HFFc6 (cell line): Measurements from ENCODE around the gene PLA2G12A. TPM values are rescaled to one million over a fixed set of nuclear protein-coding genes. Genes with fewer than 3 reads are reported as not detected.
A peak's percentile ranks its signal among the peaks of the same experiment; 100 is the strongest.

ENCODE experiments used
- DNase-seq: peaks from one replicate; pipeline ENCODE4 v3.0.0-alpha.2; 2018
- H3K27ac Mint-ChIP-seq: 2 replicates; pipeline ENCODE4 v1.8.0; 2020; ENCODE audit warnings: mild to moderate bottlenecking, mixed read lengths
- H3K27me3 Mint-ChIP-seq: 2 replicates; pipeline ENCODE4 v1.8.0; 2021; ENCODE audit warnings: mild to moderate bottlenecking, moderate library complexity, mixed read lengths; ENCODE audit not compliant: insufficient read depth
- H3K36me3 Mint-ChIP-seq: 2 replicates; pipeline ENCODE4 v1.8.0; 2021; ENCODE audit warnings: low read depth, mixed read lengths
- H3K4me1 Mint-ChIP-seq: 2 replicates; pipeline ENCODE4 v1.8.0; 2020; ENCODE audit warnings: low read depth, mixed read lengths
- H3K4me3 Mint-ChIP-seq: 2 replicates; pipeline ENCODE4 v1.8.0; 2020; ENCODE audit warnings: mild to moderate bottlenecking, moderate library complexity, mixed read lengths
- H3K9me3 Mint-ChIP-seq: 2 replicates; pipeline ENCODE4 v1.8.0; 2020; ENCODE audit warnings: mild to moderate bottlenecking, mixed read lengths
- long read RNA-seq: library from polyadenylated mRNA; unstranded; transcript quantifications from one replicate; pipeline ENCODE4 v2.0.0, GENCODE V29; 2019
- total RNA-seq, 6 experiments: library from RNA; stranded (reverse); fragmentation: NEBNext Ultra II Directional; extraction: Animal tissue kit (Norgen Biotek cat#: 25700); gene quantifications; 2 replicates in 1 of 6; 3 replicates in 5 of 6; pipeline ENCODE4 v1.2.3, GENCODE V29; 2021
- TF ChIP-seq, protein P1 (sequence below): fragments of 200-600 bp; sonication (generic); IDR thresholded peaks from 2 replicates; pipeline ENCODE4 v1.5.0; 2021; ENCODE audit warnings: antibody characterized with exemption, mild to moderate bottlenecking

The PLA2G12A gene
- 10 to 100 TPM; 33.1 to 40.7 (median 38.1) TPM for total RNA-seq
- long read RNA-seq, full-length matches to known transcripts, result 44 of 46 reads
- long read RNA-seq, partial matches to known transcripts, result 0 of 46 reads
- long read RNA-seq, other reads (novel, unspliced or antisense), result 2 of 46 reads

DNA sequence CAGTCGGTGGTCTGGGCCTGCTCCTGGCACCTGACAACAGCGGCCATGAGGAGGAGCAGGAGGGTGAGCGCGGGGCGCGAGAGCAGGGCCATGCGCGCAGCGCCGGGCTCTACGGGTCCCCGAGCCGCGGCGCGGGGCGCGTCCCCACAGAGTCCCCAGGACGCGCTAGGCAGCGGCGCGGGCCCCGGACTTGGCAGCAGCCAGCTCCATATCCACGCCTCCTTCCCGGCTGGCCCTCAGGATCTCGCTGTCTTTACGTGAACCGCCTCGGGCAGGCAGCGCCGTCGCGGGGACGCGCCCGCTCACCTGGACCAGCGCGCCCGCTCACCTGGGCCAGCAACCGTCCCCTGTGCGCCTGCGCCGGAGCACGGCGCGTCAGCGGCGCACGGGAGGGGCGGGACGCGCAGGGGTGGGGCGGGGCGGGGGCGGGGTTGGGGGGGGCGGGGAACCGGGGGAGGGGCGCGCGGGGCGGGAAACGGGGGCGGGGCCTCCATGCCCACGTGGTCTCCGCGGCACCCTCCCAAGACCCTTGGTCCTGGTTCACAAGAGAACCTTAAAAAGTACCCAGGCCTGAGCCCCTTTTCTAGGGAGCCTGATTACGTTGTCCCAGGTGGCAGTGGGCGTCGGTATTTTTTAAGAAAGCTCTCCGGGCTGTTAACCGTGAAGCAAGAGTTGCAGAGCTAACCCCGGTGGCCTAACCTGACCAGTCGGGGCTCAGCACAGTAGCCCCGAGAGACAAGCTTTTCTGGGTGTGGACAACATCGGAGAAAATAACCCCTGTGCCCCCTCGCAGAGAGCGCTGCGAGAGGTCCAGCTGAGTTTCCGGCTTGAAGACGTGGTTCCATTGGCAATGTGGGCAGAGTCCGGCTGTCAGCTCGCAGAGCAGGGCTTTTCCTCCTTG, at the start of gene PLA2G12A:
TSS of gene PLA2G12A (minus strand) at position 353 of the 901 bp plus-strand sequence. CDS start at position 92, 261 bp downstream.
- Mint-ChIP-seq H3K27ac (peak within 1 kb of the TSS; percentile 86), H3K4me1 (peaks cover 34% of the 10 kb centered on the region), H3K27me3 (no peaks in the 10 kb centered on the region; the same call in 1 of the 2 replicates), H3K36me3 (no peaks in the 10 kb centered on the region), H3K4me3 (peak within 1 kb of the TSS; percentile 93), H3K9me3 (no peaks in the 10 kb centered on the region)
- TF ChIP-seq, protein P1, sequence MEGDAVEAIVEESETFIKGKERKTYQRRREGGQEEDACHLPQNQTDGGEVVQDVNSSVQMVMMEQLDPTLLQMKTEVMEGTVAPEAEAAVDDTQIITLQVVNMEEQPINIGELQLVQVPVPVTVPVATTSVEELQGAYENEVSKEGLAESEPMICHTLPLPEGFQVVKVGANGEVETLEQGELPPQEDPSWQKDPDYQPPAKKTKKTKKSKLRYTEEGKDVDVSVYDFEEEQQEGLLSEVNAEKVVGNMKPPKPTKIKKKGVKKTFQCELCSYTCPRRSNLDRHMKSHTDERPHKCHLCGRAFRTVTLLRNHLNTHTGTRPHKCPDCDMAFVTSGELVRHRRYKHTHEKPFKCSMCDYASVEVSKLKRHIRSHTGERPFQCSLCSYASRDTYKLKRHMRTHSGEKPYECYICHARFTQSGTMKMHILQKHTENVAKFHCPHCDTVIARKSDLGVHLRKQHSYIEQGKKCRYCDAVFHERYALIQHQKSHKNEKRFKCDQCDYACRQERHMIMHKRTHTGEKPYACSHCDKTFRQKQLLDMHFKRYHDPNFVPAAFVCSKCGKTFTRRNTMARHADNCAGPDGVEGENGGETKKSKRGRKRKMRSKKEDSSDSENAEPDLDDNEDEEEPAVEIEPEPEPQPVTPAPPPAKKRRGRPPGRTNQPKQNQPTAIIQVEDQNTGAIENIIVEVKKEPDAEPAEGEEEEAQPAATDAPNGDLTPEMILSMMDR, result no peak
- DNase-seq, result peak; percentile 31

- Mint-ChIP-seq H3K9me3 (no peaks in the 10 kb centered on the region), H3K36me3 (no peaks in the 10 kb centered on the region), H3K27me3 (peaks cover 12% of the 10 kb centered on the region; the same call in 1 of the 2 replicates), H3K4me1 (no peaks in the 10 kb centered on the region), H3K27ac (no peak overlapping the region), H3K4me3 (no peak overlapping the region)
- TF ChIP-seq, protein P1, result no peak
- no peak for DNase-seq
Observed at GRCh38 chr4:109764789-109765402, 35.0 kb upstream of the PLA2G12A start.

- no peaks in the 10 kb centered on the region for H3K36me3 Mint-ChIP-seq
- DNase-seq, result no peak
- H3K4me1 Mint-ChIP-seq, result no peaks in the 10 kb centered on the region
- TF ChIP-seq, protein P1, result no peak
- no peak overlapping the region for H3K4me3 Mint-ChIP-seq
- H3K27ac Mint-ChIP-seq, result no peak overlapping the region
- H3K27me3 Mint-ChIP-seq, result peaks cover 8% of the 10 kb centered on the region; the same call in 1 of the 2 replicates
- H3K9me3 Mint-ChIP-seq, result no peaks in the 10 kb centered on the region
Observed at GRCh38 chr4:109764376-109764775, 34.5 kb upstream of the PLA2G12A start.

GRCh38 chr4:109760682-109761081, 30.8 kb upstream of the PLA2G12A start:
- TF ChIP-seq, protein P1, result no peak
- H3K36me3 Mint-ChIP-seq, result no peaks in the 10 kb centered on the region
- no peaks in the 10 kb centered on the region for H3K9me3 Mint-ChIP-seq
- DNase-seq, result no peak
- H3K27ac Mint-ChIP-seq, result no peak overlapping the region
- H3K4me3 Mint-ChIP-seq, result no peak overlapping the region
- H3K4me1 Mint-ChIP-seq, result no peaks in the 10 kb centered on the region
- peaks cover 8% of the 10 kb centered on the region; the same call in 1 of the 2 replicates for H3K27me3 Mint-ChIP-seq

DNA sequence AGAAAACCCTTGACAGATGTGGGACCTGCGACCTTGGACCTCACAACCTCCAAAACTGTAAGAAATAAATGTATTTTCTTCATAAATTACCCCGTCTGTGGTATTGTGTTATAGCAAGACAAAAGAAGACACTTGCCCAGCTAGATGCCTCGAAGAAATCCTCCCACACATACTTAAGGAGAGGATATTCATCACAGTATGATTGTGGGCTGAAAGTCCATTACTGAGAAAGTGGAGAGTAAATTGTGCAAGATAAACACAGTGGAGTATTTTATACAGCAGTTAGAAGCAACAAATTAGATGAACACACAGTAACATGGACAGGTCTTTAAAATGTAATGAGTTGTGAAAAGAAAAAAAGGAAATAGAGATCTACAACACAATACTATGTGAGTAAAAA, 25.8 kb upstream of the PLA2G12A start:
- H3K36me3 Mint-ChIP-seq, result no peaks in the 10 kb centered on the region
- no peaks in the 10 kb centered on the region for H3K27me3 Mint-ChIP-seq
- DNase-seq, result no peak
- no peak overlapping the region for H3K4me3 Mint-ChIP-seq
- TF ChIP-seq, protein P1, result no peak
- H3K27ac Mint-ChIP-seq, result no peak overlapping the region
- H3K4me1 Mint-ChIP-seq, result no peaks in the 10 kb centered on the region
- H3K9me3 Mint-ChIP-seq, result no peaks in the 10 kb centered on the region
